Spleen (tissue), 11 donors: ENCODE results near the gene RIC8A. TPM values are rescaled to one million over a fixed set of nuclear protein-coding genes. Genes with fewer than 3 reads are reported as not detected.

Experiments
- DNase-seq: peaks from one replicate; pipeline ENCODE4 v3.0.0-alpha.2; 2020
- H3K27ac ChIP-seq, 8 donors: fragments of 200-600 bp; sonication (generic) in 7 of 8; 1 replicate in 4 of 8; 2 replicates in 4 of 8; pipeline versions ENCODE4 v1.5.0 to v1.8.0; 2016 to 2021; ENCODE audit warnings: inconsistent platforms in 4 of 8, mild to moderate bottlenecking in 4 of 8, moderate library complexity in 1 of 8
- H3K27me3 ChIP-seq, 7 donors: fragments of 200-600 bp; sonication (generic) in 6 of 7; replicated peaks in 1 of 7; 1 replicate in 4 of 7; 2 replicates in 3 of 7; pipeline versions ENCODE4 v1.5.0 to v1.8.0; 2016 to 2021; ENCODE audit warnings: inconsistent platforms in 3 of 7, mild to moderate bottlenecking in 1 of 7
- H3K36me3 ChIP-seq, 6 donors: fragments of 200-600 bp; sonication (generic) in 5 of 6; 1 replicate in 4 of 6; 2 replicates in 2 of 6; pipeline versions ENCODE4 v1.5.0 to v1.8.0; 2016 to 2021; ENCODE audit warnings: inconsistent platforms in 2 of 6
- H3K4me1 ChIP-seq, 6 donors: fragments of 200-600 bp; sonication (generic) in 5 of 6; 1 replicate in 3 of 6; 2 replicates in 3 of 6; pipeline versions ENCODE4 v1.5.0 to v1.8.0; 2016 to 2021; ENCODE audit warnings: inconsistent platforms in 3 of 6
- H3K4me3 ChIP-seq, 8 donors: fragments of 200-600 bp; sonication (generic) in 7 of 8; 1 replicate in 4 of 8; 2 replicates in 4 of 8; pipeline versions ENCODE4 v1.5.0 to v1.8.0; 2016 to 2021; ENCODE audit warnings: inconsistent platforms in 4 of 8, mild to moderate bottlenecking in 4 of 8, moderate library complexity in 2 of 8
- H3K9me3 ChIP-seq, 8 donors: fragments of 200-600 bp; sonication (generic) in 7 of 8; 1 replicate in 4 of 8; 2 replicates in 4 of 8; pipeline versions ENCODE4 v1.5.0 to v1.8.0; 2016 to 2021; ENCODE audit warnings: inconsistent platforms in 4 of 8
- POLR2A ChIP-seq, 3 donors: fragments of 450-650 bp; IDR thresholded peaks; one replicate each; pipeline ENCODE4 v1.5.1; 2017; ENCODE audit warnings: antibody characterized with exemption in 3 of 3, mild to moderate bottlenecking in 1 of 3
- POLR2AphosphoS5 ChIP-seq, 3 donors: sonication (generic); formaldehyde crosslinking; IDR thresholded peaks; one replicate each; pipeline ENCODE4 v1.5.1; 2017; ENCODE audit warnings: antibody characterized with exemption in 3 of 3
- WGBS, 5 donors: extraction: QIAGEN DNeasy Blood & Tissue Kit in 3 of 5; methylation state at CpG; one replicate each; pipeline versions ENCODE4 v1.1.5 to v1.1.7; 2013 to 2018; 5-methylcytosine and 5-hydroxymethylcytosine counted together
- intact Hi-C: fragments of 100-400 bp; cut with DNase I; formaldehyde crosslinking; loops from one replicate; pipeline ENCODE4 v1.15.0; 2023; ENCODE audit warnings: low total_unique reads
- polyA plus RNA-seq, 3 donors: library from polyadenylated mRNA; stranded (reverse); fragments of 200-250 nt; gene quantifications; one replicate each; pipeline ENCODE4 v1.2.1, GENCODE V29; 2013
- total RNA-seq, 7 donors: library from RNA; depleted of rRNA in 3 of 7; stranded (reverse); fragments of >200 nt in 3 of 7; fragmentation: NEBNext Ultra II Directional in 4 of 7; extraction: Animal tissue kit (Norgen Biotek cat#: 25700) in 4 of 7; gene quantifications; one replicate each; pipeline versions ENCODE4 v1.1.0 to v1.2.1, GENCODE V29; 2016 to 2021
- TF ChIP-seq, protein P1 (sequence below), 11 experiments: fragments of 200-600 bp in 7 of 11; fragments of 450-650 bp in 4 of 11; sonication (generic) in 4 of 11; IDR thresholded peaks in 8 of 11; conservative IDR thresholded peaks in 3 of 11; 1 replicate in 7 of 11; 2 replicates in 4 of 11; pipeline versions ENCODE4 v1.4.0 to v1.8.0; 2016 to 2021; ENCODE audit warnings: antibody characterized with exemption in 11 of 11, inconsistent platforms in 4 of 11, mild to moderate bottlenecking in 1 of 11
- donor health status: healthy with polysubstance abuse.
- donor health status: DM: no; HTN: no; CAD: no; lungs with moderate emphysema.
- donor health status: DM: no; HTN: no; CAD: no.
- donor health status: Bipolar disorder and iron deficiency.
- donor health status: healthy.
- donor health status: DM: no; HTN: no; CAD: no.
- donor health status: DM: yes; HTN: yes; CAD: no.

Gene RIC8A
- total and polyA plus RNA-seq, 10 donors: 38.6 to 141 (median 79.6) TPM

GRCh38 chr11:253160-253885 is 45.8 kb downstream of the RIC8A start:
- H3K27me3 ChIP-seq: no peaks in the 10 kb centered on the region
- no peak overlapping the region for H3K4me3 ChIP-seq
- intact Hi-C loops: loop anchor here (10.0 kb wide), 1 partner anchor 111 kb away; the partner anchor contains the start of gene B4GALNT4
- H3K9me3 ChIP-seq: no peaks in the 10 kb centered on the region
- peaks cover 3 to 57% (median 49%) of the 10 kb centered on the region in 6 donors for H3K36me3 ChIP-seq
- WGBS, 5 donors: 74 to 87% (median 82%) methylated on average over 13 of the region's 13 CpGs
- H3K27ac ChIP-seq: no peak overlapping the region
- peaks cover 0 to 24% (median 2%) of the 10 kb centered on the region in 6 donors for H3K4me1 ChIP-seq
- TF ChIP-seq POLR2A (IDR thresholded peaks at IDR 0.05) (no peak), POLR2AphosphoS5 (IDR thresholded peaks at IDR 0.05) (peak in 2 of 3 donors; percentile 3 to 10)
- DNase-seq: no peak

DNA sequence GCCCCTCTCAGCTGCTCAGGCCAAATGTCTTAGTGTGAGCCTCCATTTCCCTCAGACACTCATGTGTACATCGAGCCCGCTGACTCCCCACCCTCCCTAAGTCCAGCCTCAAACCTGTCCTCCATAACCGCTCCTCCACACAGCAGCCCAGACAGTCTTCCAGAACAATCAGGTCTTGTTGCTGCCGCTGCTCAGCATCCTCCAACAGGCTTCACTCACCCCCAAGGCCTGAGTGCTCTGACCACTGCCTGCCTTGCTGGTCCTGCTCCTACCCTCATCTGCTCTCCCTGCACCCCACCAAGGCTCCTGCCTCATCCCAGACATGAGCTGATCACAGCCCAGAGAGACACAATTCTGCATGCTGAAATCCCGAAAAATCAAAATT is 46.4 kb downstream of the RIC8A start:
- intact Hi-C loops: loop anchor here (10.0 kb wide), 1 partner anchor 111 kb away; the partner anchor contains the start of gene B4GALNT4
- peaks cover 0 to 24% (median 2%) of the 10 kb centered on the region in 6 donors for H3K4me1 ChIP-seq
- WGBS, 5 donors: 75 to 91% (median 87%) methylated on average over 5 of the region's 5 CpGs
- DNase-seq: no peak
- peaks cover under 1 to 51% (median 43%) of the 10 kb centered on the region in 6 donors for H3K36me3 ChIP-seq
- H3K4me3 ChIP-seq: no peak overlapping the region
- H3K27ac ChIP-seq: no peak overlapping the region
- H3K27me3 ChIP-seq: no peaks in the 10 kb centered on the region
- TF ChIP-seq POLR2AphosphoS5 (IDR thresholded peaks at IDR 0.05) (peak in 1 of 3 donors; percentile 17), POLR2A (IDR thresholded peaks at IDR 0.05) (no peak)
- TF ChIP-seq, protein P1, sequence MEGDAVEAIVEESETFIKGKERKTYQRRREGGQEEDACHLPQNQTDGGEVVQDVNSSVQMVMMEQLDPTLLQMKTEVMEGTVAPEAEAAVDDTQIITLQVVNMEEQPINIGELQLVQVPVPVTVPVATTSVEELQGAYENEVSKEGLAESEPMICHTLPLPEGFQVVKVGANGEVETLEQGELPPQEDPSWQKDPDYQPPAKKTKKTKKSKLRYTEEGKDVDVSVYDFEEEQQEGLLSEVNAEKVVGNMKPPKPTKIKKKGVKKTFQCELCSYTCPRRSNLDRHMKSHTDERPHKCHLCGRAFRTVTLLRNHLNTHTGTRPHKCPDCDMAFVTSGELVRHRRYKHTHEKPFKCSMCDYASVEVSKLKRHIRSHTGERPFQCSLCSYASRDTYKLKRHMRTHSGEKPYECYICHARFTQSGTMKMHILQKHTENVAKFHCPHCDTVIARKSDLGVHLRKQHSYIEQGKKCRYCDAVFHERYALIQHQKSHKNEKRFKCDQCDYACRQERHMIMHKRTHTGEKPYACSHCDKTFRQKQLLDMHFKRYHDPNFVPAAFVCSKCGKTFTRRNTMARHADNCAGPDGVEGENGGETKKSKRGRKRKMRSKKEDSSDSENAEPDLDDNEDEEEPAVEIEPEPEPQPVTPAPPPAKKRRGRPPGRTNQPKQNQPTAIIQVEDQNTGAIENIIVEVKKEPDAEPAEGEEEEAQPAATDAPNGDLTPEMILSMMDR (IDR thresholded peaks at IDR 0.05 in 8 of 11, conservative IDR thresholded peaks at IDR 0.05 in 3 of 11): no peak
- no peaks in the 10 kb centered on the region for H3K9me3 ChIP-seq

- TF ChIP-seq POLR2AphosphoS5 (IDR thresholded peaks at IDR 0.05) (no peak), POLR2A (IDR thresholded peaks at IDR 0.05) (no peak)
- TF ChIP-seq, protein P1 (IDR thresholded peaks at IDR 0.05 in 8 of 11, conservative IDR thresholded peaks at IDR 0.05 in 3 of 11): no peak
- Histone ChIP-seq H3K4me3 (no peak overlapping the region), H3K36me3 (peaks cover 0 to 39% (median 33%) of the 10 kb centered on the region in 6 donors), H3K27me3 (no peaks in the 10 kb centered on the region), H3K9me3 (no peaks in the 10 kb centered on the region), H3K27ac (no peak overlapping the region), H3K4me1 (peaks cover 0 to 24% (median 2%) of the 10 kb centered on the region in 6 donors)
- DNase-seq: no peak
- intact Hi-C loops: loop anchor here (10.0 kb wide), 1 partner anchor 110 kb away; the partner anchor contains the start of gene B4GALNT4
- 57 to 73% (median 58%) methylated on average over 3 of the region's 3 CpGs for WGBS, 5 donors
Measured at GRCh38 chr11:255176-255575, 47.7 kb downstream of the RIC8A start.

GRCh38 chr11:255816-256215 is 48.3 kb downstream of the RIC8A start:
- Histone ChIP-seq H3K4me1 (peaks cover 0 to 19% (median 2%) of the 10 kb centered on the region in 6 donors), H3K27ac (no peak overlapping the region), H3K36me3 (peaks cover 0 to 32% (median 30%) of the 10 kb centered on the region in 6 donors), H3K27me3 (no peaks in the 10 kb centered on the region), H3K4me3 (no peak overlapping the region), H3K9me3 (no peaks in the 10 kb centered on the region)
- intact Hi-C loops: loop anchor here (10.0 kb wide), 1 partner anchor 109 kb away; the partner anchor contains the start of gene B4GALNT4
- no peak for DNase-seq
- TF ChIP-seq POLR2A (IDR thresholded peaks at IDR 0.05) (no peak), POLR2AphosphoS5 (IDR thresholded peaks at IDR 0.05) (no peak)
- TF ChIP-seq, protein P1 (IDR thresholded peaks at IDR 0.05 in 8 of 11, conservative IDR thresholded peaks at IDR 0.05 in 3 of 11): no peak
- 94 to 100% (median 95%) methylated on average over 2 of the region's 2 CpGs for WGBS, 5 donors
